HG02938 (cell line): ENCODE results near the gene PNMA1.
A peak's percentile ranks its signal among the peaks of the same experiment; 100 is the strongest.

Source experiments
- ATAC-seq: cut with Tn5 transposase; IDR thresholded peaks from one replicate; pipeline ENCODE4 v1.9.1; 2021; ENCODE audit warnings: mild to moderate bottlenecking, moderate library complexity; ENCODE audit not compliant: unreplicated experiment

PNMA1 gene

DNA sequence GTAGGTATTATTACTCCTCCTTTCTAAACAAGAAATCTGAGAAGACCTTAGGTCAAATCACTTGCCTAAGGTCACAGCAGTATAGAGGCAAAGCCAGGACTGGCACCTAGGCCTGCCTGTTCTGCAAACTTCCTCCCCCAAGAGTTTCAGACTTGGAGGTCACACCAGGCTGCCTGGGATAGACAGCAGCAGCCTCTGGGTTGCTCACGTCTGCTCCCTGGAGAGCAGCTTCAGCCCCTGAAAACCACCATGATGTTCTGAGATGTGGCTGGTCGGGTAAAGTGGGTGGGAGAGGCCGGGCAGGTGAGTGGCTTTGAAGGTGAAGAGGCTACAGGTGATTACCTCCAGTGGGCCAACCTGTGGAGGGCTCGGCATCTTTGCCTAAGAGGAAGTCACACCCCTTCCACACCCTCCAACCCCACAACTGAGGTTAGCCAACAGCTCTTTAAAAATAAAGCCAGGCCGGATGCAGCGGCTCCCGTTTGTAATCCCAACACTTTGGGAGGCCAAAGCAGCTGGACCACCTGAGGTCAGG, 37.0 kb upstream of the PNMA1 start:
- no peak for ATAC-seq

DNA sequence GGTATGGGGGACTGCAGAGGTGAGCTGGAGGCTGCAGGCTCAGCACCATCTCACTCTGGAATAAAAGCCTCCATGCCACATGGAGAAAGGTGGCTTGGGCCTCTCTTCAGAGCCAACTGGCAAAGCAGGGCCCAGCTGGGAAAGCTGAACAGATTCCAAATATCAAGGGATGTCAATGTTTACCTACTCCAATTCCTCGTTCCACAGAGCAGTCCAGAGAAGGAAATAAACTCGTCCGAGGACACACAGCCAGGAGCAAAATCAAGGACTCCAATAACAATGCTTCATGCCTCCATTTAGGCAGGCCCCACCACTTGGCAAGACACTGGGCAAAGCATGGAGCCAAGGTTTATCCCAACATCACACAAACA, 36.3 kb upstream of the PNMA1 start:
- no peak for ATAC-seq

DNA sequence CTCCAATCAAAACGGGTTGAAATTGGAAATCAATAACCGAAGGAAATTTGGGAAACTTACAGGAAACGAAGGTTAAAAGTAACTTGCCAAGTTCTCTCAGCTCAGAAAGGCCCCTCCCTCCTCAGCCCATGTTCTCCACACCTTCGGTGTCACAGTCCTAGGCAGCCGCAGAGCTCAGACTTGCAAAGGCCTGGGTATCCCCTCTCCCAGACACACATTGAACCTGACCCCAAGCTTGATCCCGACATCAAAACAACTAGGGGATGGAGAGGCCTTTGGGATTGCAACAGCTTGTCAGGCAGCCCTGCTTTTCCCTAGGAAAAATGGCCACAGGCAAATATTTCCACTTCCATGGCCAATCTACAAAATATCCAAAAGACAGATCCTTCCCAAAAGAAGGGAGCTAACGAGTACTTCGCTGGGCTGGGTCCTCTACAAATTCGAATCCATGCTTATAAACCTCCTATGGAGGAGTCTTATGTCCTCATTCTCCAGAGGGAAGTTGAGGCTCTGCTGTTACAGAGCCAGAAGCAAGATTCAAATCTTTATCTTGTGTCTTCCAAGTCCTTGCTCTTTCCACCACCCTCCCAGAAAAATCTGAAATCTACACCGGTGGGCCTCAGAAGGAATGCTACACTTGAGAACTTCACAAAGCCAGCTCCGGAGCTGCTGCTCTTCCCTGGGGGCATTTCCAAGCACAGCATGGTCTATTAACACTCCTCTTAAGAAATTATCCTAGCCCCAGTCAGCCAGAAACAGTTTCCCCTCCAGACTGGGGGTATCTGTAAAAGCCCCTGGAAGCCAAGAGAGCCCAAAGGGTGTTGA, 35.7 kb upstream of the PNMA1 start:
- ATAC-seq: no peak

DNA sequence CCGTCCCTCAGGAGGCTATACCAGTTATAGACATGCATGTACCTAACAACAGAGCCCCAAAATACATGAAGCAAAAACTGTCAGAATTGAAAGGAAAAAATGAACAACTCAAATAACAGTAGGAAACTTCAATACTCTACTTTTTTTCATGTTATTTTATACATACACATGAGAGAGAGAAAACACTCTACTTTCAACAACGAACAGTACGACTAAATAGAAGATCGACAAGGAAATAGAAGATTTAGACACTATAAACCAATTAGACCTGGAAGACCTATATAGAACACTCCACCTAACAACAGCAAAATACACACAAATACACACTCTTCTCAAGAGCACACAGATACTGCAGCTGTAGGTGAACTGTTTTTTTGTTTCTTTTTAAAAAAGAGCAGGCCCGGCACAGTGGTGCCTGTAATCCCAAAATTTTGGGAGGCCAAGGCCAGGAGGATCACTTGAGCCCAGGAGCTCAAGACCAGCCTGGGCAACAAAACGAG, 34.7 kb upstream of the PNMA1 start:
- ATAC-seq: no peak

DNA sequence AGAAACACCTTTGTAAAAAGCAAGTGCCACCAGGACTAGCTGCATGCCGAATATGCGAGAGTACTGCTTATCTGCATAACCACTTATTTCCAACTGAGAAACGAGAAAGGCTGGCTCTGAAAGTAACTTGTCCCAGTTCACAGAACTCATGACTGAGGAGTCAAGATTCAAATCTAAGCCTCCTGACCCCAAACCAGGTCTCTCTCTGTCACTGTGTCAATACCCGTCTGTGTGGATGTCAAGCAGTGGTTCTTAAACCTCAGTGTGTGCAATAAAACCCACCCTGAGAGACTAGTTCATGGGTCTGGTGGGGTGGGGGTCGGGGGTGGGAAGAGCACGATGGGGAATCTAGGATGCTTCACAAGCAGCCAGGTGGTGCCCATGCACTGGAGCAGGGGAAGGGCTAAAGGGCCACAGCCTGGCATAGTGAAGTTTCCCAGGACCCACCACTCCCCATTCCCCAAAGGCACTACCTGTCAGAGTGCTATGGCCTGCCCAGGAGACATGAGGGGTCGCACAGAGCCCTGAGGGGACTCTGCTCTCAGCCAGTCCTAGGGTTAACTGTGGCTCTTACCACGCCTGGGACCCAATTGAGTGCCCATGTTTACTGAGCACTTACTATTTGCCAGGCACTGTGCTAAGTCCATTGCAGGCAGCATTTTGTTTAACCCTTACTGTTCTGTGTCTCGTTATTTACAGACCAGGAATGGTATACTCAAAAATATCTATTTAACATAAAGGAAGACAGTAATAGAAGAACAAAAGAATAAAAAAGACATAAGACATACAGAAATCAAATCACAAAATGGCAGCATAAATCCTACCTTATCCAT, 33.4 kb upstream of the PNMA1 start:
- no peak for ATAC-seq

DNA sequence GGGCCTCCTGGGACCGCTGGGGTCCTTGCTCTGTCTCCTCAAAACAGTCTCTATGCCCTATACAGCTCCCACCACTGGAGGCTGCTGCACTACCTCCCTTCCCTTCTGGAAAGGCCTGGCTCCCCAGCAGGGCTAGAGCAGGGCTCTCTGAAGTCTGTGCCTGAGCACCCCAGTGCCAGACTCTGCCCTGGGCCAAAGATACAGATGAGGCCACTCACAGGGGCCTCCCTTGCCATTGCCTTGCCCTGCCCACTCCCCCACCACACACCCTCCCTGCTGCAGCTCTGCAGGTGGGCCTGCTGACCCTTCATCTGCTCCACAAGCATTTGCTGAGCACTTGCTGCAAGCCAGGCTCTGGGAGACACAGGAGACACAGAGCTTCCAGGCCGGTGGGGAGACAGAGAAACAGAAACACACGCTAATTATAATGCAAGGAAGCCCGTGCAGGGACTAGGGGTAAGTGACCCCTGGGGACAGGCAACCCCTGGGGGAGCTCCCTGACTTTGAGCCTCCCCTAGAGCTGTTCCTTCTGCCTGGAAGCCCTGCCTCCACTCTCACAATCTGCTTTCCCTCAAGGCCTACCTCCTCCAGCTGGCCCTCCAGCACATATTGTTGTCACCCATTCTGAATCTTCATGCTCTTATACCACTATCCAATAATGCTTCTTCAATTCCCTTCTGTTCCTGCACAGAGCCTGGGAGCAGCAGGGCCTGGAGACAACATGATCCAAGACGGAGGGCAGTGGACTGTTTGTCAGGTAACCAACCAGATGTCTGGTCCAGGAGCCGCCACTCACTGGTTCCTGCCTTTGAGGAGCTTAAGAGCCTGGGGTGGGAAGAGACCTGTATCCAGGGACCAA, 32.6 kb upstream of the PNMA1 start:
- no peak for ATAC-seq

DNA sequence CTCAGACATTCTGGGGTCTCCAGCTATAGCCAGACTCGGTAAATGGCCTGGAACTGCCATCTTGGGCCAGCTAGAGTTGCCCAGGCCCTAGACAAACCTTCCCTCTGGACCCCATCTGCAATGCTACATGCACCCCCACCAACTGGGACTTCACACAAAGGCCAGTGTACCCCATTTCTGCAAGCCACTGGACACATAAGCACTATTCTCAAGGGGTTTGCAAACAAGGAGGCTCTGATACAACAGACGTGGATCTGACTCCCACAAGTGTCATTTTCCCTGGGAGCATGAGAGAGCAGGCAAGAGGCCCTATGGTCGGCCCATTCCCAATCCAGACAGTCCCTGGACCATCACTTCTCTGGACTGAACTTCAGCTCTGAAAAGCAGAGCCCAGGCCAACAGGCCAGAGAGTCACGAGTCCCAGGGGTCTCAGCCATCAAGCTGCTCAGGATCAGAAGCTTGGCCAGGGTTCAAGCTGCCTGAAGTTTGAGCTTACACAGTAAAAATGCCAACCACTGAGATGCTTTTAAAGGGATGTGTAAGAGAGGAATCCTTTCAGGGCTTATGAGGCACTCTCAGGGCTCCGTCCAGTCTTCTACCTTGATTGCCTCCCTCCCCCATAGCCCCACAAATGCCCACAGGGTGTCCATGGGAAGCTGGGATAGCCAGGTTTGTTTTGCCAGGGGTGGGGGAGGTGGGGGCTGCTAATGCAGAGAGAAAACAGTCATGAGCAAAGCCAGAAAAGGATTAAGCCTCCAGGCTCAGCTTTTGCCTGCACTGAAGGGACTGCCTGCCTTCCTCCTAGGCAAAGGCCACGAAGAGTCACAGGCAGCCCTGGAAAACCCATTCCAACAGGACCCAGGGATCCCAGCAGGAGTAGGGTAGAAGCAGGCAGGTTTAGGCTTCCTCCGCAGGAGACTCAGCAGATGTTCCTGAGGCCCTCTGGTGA, 31.7 kb upstream of the PNMA1 start:
- no peak for ATAC-seq

DNA sequence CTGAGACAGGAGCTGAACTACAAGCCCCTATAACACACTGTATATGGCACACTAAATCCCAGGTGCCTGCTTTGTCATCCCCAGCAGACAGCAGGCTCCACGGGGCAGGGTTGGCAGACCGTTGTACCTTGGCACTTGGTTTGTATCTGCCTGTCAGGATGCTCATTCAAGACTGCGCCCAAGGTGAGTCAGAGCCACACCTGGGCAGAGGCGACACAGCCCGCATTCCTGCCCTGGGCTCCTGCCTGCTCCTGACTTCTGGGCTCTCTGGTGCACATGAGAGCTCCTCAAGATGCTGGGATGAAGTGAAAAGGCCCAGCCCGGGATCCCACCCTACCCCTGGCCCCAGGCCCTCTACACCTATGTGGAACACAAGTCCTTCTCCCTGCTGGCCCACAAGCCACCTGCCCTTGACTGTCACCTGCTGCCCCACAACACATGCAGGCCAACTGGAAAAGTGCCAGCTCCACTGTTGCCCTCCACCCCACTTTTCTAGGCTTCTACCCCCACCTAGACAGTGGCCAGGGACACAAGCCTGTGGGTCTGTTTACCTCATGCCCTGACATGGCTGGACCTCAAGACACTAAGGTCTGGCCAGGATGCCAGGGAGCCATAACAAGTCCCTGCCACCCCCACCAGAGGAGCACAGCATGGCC, 30.8 kb upstream of the PNMA1 start:
- ATAC-seq: no peak

DNA sequence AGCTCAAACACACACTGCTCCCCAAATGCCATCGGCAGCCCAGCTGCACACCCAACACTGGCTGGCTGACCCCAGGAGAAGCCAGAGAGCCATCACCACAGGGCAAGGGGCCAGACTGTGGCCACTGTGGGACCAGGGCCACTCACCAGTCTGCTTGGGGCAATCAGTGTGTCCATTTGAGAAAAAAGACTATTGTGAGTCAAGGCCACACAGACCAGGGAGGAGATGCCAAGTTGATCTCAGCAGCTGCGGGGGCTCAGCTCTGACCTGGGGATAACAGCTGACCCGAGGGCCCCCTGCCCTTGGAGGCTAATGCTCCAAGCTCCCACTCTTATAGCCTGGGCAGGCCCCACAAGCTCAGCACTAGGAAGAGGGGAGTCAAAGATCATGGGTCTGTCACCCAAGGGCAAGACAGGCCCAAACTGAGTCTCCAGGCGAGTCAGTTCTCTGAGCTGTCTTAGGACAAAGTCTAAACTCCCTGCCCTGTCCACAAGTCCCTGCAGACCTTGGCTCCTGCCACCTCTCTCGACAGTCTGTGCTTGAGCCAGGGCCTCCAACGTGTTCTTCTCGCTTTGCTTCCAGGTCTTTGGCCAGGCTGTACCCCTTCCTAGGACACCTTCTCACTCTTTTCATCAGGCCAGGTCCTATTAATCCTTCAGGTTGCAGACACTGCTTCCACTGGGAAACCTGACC, 30.1 kb upstream of the PNMA1 start:
- no peak for ATAC-seq

DNA sequence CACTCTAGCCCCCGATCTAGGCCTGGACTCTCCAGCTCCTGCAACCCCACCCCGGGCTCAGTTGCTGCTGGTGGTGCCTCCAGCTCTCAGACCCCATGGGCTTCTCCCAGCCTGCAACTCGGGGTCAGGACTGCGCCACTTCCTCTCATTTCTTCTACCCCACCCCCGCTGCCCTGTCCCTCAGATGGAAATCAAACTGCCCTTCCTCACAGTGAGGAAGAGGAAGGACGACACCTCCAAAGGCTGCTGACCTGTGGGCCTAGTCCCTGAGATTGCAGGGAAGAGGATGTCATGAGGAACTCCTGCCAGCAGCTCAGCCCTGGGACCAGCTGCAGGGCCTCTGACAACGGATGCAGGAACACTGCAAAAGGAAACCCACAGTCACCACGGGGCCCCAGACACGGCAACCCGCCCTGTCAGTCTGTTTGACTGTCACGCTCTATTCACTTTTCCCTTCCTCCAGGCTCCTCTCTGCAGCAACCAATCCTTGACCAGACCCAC, 29.3 kb upstream of the PNMA1 start:
- ATAC-seq: peak; percentile 32

DNA sequence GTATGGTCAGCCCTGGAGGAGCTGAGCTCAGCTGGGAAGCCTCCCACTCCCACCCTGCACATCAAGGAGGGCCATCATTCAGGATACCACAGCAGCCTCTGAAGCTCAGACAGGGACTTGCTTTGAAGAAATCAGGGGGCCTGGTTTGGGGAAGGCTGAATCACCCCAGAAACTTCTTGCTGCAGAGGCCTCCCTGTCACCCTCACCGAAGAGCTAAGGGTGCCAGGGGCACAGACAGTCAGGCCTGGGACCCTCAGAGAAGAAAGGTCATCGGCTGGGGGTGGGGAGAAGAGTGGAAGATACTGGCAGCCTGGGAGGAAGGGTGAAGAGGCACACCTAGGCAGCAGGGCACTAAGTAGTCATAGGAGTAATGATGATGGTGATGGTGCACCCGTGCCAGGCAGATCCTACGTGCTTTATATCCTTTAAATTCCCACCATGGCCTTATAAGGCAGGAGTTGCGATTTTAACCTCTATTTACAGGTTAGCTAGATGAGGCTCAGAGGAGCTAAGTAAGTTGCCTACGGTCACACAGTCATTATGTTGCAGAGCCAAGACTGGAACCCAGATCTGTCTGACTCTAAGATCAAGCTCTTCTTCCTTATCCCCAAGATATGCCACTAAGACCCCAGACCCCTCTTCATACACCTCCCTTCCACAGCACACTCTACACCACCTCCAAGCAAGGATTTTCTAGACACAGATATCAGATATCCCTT, 28.5 kb upstream of the PNMA1 start:
- no peak for ATAC-seq

DNA sequence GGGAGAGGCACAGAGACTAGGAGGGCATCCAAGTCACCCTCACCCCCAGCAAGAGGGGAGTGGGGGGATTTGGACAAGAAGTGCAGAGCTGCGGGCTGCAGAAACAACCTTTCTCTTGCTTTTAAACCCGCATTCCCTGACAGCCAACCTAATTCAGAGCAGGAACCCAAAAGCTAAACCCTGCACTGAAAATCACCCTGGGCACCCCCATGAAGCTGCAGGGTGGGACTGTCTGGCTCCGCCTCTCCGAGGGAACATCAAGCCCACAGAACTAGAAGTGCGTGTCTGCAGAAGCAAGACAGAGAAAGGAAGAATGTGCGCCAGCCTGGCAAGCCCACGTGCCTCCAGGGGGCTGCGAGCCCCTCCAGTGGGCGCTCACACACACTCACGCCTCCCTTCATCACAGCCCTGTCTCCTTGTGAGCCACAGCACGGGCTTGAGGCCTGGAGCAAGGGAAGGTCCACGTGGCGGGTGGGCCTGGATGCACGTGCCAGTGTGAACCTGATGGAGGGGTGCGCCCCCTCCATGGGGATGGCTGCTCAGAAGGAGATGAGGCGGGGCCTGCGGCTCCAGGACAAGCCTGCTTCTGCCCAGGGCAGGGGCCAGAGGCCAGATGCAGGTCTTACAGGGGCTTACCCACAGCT, 27.8 kb upstream of the PNMA1 start:
- no peak for ATAC-seq

DNA sequence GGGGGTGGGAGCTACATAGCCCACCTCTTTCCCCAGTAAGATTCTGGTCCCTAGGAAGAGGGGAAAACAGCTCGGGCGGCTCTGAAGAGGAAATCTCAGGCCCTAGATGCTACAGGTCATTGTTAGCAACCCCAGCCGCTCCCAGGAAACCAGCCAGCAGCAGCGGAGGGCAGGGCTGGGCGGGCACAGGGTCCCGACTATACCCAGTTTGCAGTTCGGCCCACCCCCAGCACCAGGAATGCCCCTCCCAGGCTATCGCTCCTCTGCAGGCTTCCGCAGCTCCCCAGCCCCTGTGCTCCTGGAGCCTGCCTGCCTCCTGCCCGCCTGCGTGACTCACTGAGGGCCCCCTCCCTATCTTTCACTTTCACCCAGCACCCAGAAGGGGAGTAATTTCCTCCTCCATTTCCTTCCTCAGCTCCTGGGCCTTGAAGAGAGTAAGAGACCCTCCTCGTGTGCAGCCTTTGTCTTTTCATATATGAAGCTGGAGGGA, 27.2 kb upstream of the PNMA1 start:
- ATAC-seq: no peak

DNA sequence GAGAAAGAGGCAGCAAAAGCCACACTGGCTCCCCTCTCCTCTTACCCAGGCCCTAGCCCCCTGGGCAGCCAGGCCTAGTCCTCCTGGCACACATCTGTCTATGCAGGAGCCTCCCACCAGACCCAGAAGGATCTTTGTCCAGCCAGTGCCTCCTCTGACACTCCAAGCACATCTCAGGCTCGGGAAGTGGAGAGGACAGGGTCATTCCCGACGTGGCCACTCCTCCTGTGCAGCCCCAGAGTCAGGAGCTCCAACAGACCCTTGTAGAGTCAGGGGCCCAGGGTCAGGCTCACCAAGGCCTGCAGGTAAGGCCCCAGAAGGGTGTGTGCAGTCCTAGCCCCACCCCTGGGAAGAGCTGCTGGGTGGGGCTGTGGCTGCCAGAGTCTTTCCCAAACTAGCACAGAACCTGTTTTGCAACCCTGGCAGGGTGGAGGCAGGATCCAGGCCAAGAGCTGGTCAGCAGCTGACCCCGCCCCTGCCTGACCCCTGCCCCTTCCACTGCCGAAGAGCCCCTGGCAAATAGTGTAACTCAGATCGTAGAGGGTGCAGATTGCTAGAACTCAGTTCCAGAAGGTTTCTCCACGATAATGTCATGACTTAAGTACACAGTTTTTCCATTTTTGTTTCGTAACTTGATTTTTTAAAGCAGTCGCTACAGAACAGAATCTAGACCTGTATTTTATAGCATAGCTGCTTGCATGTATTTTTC, 26.6 kb upstream of the PNMA1 start:
- ATAC-seq: no peak

DNA sequence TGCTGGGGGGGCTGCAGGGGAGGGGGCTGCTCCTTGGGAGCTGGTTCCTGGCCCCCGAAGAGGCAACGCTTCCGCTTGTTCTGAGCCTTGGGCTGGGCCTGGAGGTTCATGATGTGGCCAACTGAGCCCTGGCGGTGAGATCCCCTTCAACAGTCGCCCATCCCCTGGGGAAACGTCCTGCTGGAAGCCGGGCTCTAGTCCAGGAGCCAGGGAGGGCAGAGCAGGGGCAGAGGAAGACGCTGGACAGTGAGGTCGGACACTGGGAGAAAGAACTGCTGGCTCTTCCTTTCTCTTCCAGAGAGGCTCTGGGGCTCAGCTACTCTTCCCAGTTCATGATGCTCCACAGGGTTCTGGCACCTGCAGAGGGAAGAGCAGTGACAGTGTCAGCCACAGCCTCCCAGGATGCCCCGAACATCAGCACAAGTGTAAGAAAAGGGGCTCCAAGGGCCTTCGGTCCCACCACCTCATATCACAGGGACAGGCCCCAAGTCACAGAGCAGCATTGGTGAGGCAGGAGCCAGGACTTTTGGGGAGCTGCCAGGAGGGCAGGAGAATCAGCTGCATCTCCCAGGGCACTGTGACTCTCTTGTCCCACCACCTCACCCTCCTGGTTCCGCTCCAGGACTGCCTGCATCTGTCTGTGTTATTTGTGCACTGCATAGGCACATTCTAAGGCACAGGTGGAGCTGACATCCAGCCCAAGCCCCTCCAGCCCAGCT, 25.9 kb upstream of the PNMA1 start:
- no peak for ATAC-seq
